OCI-LY1 (cell line): ENCODE results near the gene RGS16.

Experiments
- CTCF ChIP-seq: fragments of 200-600 bp; sonication (generic), shearing (Covaris generic); IDR thresholded peaks from 2 replicates; pipeline ENCODE4 v1.5.1; 2017; ENCODE audit warnings: mild to moderate bottlenecking, antibody characterized with exemption, low read length, moderate library complexity, mixed read lengths
- EZH2 ChIP-seq: fragments of 200-600 bp; sonication (generic), shearing (Covaris generic); IDR thresholded peaks from 2 replicates; pipeline ENCODE4 v1.8.0; 2017; ENCODE audit warnings: borderline replicate concordance, mixed run types, mild to moderate bottlenecking, antibody characterized with exemption, low read length, moderate library complexity, mixed read lengths

- TF ChIP-seq CTCF, result no peak
- TF ChIP-seq EZH2, result no peak
These were observed 47.9 kb downstream of the RGS16 start for GRCh38 chr1:182556279-182556678.
